Suppressor macrophage (primary cell): Measurements from ENCODE around the gene ATP8B3.

Experiments used
- DNase-seq, 4 experiments: peaks; one replicate each; pipeline ENCODE4 v3.0.0-alpha.2; 2020 to 2022

Gene ATP8B3

DNA sequence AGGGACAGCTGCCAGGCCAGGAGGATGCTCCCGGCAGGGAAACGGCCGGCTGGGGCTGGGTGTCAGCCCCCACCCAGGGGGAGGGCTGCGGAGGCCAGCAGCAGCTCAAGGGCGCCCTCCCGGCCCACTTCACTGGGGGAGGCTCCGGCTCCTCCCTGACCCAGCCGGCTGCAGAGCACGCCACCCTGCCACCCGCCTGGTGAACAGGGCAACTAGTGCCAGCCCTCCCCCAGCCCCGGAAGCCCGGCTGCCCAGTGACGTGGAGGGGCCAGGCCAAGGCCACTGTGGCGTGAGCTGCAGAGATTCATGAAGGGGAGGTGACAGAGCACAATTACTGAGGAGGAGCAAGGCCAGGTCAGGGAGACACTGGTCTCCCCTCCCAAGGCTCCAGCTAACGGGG lies 21.5 kb upstream of the ATP8B3 start:
- DNase-seq, result no peak

- DNase-seq, result no peak
These were observed 20.1 kb upstream of the ATP8B3 start for GRCh38 chr19:1832046-1832663.

DNA sequence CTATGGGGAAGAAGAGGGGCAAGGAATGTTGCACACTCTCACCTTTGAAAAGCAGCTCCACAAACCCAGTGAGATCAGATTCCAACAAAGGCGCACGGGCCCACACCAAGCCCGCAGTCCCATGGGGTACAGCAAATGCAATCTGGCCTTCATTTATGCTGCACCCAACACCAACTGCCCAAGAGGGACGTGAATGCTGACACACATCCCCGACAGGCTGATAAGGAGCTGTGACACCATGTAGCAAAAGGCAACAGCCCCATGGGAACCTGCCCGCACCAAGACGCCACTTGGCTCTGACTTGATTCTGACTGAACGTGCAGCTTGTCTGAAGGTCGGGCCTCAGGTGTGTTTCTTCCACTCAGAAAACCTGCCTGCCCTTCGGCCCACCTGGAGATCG lies 18.9 kb upstream of the ATP8B3 start:
- DNase-seq, result no peak

DNA sequence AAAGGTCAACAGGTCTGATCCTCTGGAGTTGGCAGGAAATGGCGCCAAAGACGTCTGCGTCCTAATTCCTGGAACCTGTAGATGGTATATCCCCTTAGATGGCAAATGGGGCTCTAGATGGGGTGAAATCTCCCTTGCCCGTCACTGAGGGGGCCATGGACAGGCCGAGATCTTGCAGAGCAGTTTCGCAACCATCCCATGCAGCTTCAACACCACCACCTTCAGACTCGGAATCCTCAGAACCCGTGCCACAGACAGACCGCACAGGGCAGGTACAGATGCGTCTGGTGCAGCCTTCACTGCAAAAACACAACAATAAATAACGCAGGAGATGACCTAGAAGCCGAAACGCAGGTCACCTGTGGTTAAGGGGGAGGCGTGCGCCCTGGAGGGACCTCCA lies 18.5 kb upstream of the ATP8B3 start:
- no peak for DNase-seq

GRCh38 chr19:1829958-1830357 lies 17.9 kb upstream of the ATP8B3 start:
- no peak for DNase-seq

DNA sequence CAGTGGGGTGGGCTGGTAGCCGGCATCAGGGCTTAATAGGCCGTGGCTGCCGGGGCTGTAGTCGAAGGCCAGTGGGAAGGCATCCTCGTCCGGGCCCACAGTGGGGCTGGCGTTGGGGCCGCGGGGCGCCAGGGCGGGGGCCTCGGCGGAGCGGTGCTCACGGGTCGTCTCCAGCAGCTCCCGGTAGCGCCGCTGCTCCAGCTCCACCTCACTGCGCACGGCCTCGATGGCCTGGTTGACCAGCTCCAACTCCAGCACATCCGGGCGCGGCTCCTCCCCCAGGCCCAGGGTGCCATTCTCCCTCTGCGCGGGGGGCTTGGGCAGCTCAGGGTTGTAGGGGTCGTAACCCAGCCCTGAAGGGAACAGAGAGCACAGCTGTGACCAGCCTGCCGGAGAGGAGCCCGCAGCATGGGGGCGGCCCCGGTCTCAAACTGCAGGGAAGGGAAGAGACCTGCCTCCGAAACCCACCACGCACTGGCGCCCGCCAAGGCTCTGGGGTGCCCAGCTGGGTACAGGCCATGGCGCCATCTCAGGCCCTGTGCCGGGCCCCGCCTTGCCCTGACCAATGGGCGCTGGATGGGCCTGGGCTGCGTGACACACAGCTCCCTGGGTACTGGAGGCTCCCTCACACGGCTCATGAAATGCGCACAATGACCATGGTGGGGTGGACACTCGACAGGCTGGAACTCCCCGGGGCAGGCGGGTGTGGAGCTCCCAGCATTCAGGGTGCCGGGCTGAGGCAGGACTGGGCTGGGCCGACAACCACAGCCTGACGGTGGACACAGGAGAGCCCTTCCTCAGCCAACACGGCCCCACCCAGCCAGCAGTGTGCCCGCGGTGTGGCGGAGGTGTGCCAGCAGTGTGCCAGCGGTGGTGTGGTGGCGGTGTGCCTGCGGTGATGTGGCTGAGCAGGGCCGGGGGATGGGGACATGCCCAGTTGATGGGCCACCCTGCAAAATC lies 16.5 kb upstream of the ATP8B3 start:
- DNase-seq, result no peak

DNA sequence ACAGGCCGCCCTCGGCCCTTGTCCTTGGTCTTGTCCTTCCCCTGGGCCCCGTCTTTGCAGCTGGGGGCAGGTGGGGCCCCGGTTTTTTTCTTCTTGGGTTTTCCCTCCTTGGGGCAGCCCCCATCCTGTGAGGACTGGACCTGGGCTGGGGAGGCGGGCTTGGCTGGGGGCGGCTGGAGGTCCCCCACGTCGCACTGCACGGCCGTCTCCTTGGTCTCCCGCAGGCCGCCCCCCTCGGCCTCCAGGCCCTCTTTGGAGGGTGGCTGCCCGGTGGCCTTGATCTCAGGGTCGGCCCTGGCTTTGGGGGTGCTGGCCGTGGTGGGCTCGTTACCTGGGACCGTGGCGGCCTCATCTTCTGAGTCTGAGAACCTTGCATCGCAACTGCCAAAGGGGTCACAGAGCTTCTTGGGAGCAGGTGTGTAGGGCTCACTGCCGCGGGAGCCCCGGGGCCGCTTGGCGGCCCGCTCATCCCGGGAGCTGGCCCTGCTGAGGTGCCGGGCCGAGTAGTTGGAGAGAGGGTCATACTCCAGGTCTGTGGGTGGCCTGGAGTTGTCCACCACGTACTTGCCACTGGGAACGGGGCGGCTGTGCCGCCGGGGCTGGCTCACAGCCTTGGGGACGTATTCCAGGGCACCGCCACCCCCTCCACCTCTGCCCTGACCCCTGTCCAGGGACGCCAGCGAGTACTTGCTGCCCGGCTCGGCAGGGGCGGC lies 15.6 kb upstream of the ATP8B3 start:
- DNase-seq, result no peak

- DNase-seq, result no peak
These were observed 14.8 kb upstream of the ATP8B3 start for GRCh38 chr19:1826557-1827521.

- peak; percentile 69 to 86 (median 76) for DNase-seq
These were observed 14.0 kb upstream of the ATP8B3 start for GRCh38 chr19:1825909-1826556.

DNA sequence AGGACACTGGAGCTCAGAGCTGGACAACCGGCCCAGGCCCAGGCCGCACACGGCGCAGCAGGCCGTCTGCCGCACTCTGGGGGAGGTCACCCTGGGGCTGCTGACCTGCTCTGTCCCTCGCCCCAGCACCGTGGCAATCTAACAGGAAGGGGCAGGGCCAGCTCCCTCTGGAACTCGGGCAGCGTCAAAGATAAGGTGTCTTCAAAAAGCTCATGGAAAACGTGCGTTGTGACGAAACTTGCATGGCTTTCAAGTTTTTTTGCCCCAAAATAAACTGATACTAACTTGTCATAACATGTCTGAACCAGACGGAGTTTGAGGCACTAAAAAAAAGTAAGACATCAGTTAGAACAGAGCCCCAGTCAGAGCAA lies 12.2 kb upstream of the ATP8B3 start:
- no peak for DNase-seq

DNA sequence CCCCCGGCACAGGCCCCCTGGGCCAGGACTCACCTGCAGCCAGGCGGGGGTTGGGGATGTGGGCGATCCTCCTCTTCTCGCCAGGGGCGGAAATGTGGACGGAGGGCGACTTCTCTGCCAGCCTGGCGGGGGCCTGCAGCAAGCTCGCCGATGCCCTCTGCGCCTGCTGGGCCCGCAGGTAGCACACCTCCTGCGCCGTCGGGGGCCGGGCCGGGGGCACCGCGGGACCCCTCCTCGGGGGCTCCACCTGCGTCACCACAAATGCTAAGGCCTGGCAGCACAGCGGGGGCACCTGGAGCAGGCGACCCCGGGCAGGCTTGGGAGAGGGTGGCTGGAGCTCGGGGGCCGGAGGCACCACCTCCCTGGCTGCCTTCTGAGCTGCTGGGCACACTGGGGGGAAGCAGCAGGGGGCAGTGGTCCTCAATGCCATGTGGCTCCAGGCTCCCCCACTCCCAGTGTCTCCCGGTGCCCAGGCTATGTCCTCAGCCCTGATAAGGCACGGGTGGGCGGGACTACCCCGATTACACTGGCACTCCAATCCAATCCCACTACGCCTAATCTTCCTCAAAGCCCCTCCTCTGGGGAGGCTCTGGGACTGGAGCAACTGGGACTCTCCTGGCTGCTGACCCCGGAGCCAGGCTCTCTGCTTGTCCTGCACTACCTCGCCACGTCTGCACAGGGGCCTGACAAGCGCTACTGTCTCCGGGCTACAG lies 11.6 kb upstream of the ATP8B3 start:
- DNase-seq, result no peak

DNA sequence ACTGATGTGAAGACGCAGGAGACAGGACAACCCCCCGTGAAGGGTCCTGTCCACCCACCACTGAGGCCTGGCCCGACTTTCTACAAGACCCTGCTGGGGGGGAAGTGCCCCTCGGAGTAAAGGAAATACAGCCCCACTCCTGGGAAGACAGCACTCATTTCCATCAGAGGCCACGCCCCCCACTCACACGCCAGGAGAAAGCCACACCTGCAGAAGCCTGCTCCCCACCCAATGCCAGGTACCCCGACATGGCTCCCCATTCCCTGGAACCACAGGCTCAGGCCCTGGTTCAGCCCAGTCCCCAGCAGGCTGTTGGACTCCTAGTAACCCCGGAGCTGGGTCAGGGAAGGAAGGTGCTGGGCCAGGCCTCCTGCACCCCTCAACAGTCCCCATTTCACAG lies 10.9 kb upstream of the ATP8B3 start:
- no peak for DNase-seq

DNA sequence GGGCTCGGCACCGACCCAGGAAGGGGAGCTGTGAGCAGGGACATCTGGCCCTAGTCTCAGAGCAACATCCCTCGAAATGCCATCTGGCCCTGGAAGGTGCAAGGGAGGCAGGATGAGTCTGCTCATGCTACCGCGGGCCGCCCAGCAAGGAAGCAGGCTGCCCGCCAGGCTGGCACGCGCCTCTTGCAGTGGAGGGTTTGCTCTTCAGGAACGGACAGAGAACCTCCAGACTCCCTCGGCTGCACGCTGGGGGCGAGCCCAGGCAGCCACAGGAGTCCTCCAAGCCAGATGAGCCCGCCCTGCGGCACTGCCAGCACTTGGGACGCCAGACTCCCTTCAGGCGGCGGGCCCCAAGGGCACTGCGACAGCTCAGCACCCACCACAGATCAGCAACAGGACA lies 10.1 kb upstream of the ATP8B3 start:
- DNase-seq, result no peak

GRCh38 chr19:1819341-1820255 lies 7.5 kb upstream of the ATP8B3 start:
- DNase-seq, result no peak

DNA sequence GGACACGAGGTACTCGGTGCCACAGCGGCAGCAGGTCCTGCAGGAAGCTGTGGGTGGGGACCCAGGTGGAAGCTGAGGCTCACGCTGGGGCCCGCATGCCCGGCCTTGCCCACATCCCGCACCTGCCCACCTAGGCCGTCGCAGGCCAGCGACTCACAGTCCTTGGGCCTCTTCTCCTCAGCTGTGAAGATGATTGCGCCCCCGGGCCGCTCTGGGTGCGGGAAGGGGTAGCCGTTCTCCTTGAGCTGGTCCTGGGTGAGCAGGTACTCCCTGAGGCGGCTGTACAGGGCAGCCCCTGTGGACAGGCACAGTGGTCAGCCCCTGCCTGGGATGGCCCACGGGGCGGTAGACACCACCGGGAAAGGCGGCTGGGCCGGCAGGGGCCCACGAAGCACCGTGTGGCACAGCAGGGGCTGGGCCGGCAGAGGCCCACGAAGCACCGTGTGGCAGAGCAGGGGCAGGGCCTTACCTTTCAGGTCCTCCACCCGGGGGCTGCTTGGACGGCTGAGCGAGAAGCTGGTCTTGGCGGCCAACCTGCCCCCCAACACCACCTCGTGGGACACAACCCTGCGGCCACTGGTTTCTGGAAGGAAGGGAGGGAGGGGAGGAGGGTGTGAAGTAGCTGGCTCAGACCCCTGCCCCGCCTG lies 6.6 kb upstream of the ATP8B3 start:
- no peak for DNase-seq

DNA sequence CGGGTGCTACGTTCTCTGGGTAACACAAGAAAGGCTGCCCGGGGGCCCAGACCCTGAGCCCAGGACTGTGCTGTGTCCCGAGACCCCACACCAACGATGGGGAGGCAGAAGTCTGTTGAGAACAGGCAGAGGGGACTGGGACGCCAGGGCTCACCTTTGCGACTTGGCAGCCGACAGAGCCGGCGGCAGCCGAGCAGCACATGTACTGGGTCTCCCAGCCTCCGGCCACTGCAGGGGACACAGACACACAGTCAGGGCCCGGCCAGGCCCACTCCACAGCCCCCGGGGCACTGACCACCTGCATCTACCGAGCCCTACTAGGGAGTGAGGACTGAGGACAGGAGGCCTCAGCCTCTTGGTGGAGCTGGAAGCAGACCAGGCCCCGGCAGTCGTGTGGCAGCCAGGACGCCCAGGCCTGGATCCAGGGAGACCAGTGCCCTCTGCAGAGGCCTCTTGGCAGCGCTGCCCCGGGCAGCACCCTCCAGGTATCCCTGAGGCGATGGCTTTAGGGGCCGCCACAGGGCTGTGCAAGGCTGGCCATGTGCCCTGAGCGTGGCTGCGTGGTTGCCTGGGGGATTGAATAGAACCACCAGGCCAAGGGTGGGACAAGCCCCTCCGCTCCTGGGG lies 5.6 kb upstream of the ATP8B3 start:
- DNase-seq, result no peak

- no peak for DNase-seq
These were observed 4.6 kb upstream of the ATP8B3 start for GRCh38 chr19:1816530-1817298.
